ENCODE results near the gene ICE2.

The ICE2 gene

DNA sequence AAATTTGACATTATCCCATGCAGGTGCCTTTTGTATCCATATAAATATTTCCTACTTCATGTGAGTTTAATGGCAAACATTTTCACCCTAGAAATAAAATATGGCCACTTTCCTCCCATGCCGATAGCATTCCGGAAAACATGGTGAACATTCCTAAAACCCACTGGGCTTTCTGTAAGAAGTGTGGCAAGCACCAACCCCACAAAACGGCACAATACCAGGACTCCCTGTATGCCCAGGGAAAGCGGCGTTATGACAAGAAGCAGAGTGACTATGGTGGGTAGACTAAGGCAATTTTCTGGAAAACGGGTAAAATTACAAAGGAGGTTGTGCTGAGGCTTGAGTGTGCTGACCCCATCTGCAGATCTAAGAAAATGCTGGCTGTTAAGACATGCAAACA, 88.7 kb downstream of the ICE2 start:
- no peak for DNase-seq (ENCODE audit: low read depth in 2 of 2)

DNA sequence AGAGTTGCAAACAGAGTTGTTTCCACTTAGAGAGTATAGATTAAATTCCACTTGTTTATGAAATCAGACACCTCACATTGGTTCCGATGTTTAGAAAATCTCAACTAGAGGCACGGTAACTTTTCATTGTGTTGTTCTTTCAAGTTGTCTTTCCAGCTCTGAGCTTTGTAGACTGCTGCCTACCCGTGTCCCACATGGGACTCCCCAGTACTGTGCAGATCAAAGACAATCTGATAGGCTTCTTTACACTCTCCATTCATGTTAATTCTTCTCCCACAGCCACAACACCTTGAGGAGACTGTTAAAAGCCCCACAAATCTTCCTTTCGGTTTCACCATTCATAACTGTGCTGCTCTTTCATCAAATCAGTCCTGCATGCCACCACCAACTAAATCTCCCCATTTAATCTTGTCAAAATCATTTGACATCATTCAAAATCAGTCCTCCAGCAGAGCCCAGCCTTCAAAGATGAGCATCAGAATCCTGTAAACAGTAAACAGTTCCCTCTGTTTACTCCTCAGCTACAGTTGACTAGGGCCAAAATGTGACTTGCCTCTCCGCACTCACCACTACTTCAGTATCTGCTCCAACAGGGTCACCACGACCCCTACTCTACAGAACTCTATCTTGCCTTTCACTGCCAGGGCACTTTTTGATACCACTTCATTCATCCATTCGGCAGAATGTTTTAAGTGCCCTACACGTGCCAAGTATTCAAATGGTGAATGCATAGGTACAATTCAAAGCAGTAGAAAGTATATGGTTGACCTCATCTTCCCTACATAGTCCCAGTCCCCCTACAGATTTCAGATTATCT, 89.5 kb downstream of the ICE2 start:
- DNase-seq (ENCODE audit: low read depth in 2 of 2): no peak

GRCh38 chr15:60387321-60387720, 91.6 kb downstream of the ICE2 start:
- no peak for DNase-seq (ENCODE audit: low read depth in 2 of 2)

GRCh38 chr15:60386615-60387014, 92.3 kb downstream of the ICE2 start:
- no peak for DNase-seq (ENCODE audit: low read depth in 2 of 2)

GRCh38 chr15:60385620-60386552, 93.1 kb downstream of the ICE2 start:
- DNase-seq (ENCODE audit: low read depth in 2 of 2): no peak

DNA sequence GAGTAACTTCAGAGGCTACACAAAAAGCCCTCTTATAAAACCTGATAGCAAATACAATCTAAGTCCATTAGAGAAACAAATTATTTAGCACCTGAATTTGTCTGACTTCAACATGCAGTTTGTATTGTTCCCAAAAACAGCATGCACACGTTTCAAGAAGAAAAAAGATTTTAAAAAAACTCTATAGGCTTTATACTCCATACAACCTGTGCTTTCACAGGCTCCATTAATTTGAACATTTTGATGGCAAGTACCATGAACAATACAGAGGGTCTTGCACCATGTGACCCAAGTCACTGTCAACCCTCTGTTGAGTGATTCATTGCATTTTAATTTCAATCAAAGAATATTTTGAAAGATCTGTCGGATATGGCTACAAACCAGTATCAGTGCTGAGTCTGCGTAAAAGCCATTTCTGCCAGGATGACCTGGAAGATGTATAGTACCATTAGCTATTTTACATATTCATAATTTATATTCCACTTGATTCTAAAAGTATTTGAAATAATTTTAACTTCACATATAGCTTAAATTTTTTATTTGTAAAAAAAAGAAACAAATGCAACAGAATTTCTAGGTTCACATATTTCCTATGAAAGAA, 94.3 kb downstream of the ICE2 start:
- no peak for DNase-seq (ENCODE audit: low read depth in 2 of 2)

DNA sequence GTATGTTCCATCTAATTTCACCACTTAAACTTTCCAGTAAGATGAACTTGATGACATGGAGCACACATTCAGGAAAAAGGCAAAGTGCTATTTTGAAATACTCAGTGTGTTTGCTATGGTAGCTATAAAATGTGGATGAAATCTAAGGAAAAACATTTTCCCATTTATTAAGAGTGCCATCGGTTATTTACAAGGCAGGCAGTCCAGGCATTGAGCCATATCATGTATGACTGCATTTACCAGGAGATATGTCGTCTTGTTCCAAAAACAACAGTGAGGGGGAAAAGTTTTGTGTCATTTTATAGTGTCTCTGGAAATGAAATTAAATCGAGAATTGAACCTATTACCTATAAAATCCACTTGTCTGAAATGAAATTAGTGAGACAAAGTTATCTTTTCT, 94.9 kb downstream of the ICE2 start:
- no peak for DNase-seq (ENCODE audit: low read depth in 2 of 2)

GRCh38 chr15:60382773-60383674, 95.9 kb downstream of the ICE2 start:
- no peak for DNase-seq (ENCODE audit: low read depth in 2 of 2)

GRCh38 chr15:60381148-60381788, 97.7 kb downstream of the ICE2 start:
- no peak for DNase-seq (ENCODE audit: low read depth in 2 of 2)

DNA sequence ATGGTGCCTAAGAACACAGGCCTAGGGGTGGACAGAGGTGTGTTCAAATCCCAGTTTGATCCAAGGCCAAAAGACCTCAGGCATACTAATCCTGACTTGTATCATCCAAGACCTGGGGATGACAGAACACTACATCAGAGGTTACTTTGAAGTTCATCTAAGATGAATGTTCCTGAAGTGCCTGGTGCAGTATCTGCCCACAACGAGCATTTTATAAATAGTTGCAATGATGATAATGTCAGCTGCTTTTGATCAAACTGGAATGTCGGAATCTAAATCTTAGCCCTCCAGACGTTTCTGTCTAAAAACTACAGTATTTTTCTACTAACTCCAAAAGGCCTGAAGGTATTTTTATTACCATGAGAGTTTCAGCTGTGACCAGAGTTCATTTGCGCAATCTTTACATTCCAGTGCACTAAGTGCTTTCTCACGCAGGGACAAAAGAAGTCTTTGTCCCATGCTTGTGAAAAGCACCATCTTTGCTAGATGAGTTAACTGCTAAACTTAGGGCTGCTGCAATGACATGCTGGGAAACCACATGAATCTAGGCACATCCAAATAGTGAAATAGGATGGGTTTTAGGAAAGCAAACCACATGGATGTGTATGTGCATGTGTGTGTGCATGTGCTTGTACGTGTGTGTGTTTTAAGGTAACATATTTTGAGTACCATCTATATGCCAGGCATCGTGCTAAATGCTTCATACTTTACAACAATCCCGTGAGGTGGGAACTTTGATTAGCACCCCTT, 99.2 kb downstream of the ICE2 start:
- DNase-seq (ENCODE audit: low read depth in 2 of 2): no peak

DNA sequence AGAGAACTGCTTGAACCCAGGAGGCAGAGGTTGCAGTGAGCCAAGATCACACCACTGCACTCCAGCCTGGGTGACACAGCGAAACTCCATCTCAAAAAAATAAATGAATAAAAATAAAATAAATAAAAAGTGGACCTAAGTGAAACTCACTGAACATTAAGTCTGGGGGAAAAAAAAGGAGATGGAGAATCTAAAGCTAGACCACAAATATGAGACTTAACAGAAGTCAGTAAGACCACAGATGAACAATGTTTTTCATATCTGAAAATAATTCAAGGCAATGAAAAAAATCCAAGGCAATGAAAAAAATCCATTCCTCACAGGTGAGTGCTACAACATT, 99.8 kb downstream of the ICE2 start:
- DNase-seq (ENCODE audit: low read depth in 2 of 2): no peak

GRCh38 chr15:60376677-60377095, 102.3 kb downstream of the ICE2 start:
- DNase-seq (ENCODE audit: low read depth in 2 of 2): no peak

DNA sequence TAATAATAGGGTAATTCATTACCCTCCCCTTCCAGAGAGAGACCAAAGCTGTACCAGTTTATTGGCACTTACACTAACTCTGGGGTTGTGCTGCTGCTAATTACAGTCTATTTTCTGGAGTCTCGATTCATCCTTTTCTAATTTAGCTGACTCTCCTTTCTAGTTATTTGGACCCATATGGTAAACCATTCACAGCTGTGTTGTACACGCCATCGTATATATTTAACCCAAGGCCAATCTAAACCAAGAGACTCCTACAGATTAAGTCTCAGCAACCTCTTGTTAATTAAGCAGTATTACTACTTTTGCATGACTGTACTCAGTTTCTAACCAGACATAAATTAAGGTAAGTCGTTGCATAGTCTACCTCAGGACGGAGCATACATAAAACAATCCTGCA, 103.6 kb downstream of the ICE2 start:
- DNase-seq (ENCODE audit: low read depth in 2 of 2): no peak

- DNase-seq (ENCODE audit: low read depth in 2 of 2): no peak
Observed at GRCh38 chr15:60374628-60375081, 104.3 kb downstream of the ICE2 start.

DNA sequence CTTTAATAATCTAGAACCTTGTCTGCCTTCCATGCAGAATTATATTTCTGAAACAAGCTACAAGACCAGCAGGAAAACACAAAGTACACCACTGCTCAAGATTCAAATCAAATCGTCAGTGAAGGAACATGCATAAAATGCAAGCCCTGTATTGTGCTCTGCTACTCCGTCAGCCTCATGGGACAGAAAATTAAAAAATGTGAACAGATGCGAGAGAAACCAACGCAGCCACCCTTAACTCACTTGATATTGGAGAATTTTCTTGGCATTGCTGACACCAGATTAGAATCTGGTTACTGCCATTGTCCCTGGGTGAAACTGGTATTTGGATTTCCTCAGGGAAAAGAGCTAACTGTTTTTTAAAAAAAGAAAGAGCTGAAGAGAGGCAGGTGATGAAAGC, 104.7 kb downstream of the ICE2 start:
- DNase-seq (ENCODE audit: low read depth in 2 of 2): no peak

DNA sequence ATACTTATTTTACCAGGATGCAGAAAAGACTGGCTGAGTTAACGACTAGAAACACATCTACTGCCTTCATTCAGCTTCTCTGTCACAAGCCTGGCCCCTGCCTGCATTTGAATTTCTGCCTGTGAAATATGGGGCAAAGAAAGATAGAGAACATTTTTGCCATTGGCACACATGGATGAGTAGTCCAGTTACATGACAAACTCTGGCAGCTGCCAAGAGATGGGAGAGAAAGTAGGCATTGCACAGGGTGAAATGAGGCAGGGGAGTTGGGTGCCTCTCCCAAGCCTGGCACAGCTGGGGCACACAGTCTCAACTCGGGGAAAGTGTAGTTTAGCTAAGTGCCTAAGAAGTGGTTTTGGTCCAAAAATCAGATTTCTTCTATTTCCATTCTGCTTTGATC, 105.2 kb downstream of the ICE2 start:
- DNase-seq (ENCODE audit: low read depth in 2 of 2): no peak

DNA sequence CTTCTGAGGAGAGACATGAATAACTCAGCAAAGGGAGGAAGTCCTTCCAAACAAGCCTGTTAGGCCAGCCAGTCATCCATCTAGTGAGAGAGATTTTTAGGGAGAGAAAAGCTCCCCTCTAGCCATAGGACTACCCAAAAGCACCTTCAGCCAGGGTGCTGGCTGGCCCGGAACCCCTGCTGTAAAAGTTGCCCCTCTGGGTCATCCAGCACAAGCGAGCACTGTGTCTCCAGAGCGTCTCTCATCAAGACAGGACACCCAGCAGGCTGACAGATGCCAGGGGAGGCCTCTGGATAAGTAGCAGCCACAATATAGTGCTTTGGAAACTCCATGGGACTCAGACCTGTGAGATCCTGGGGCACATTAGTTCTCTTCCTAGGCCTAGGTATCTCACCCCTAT, 105.6 kb downstream of the ICE2 start:
- no peak for DNase-seq (ENCODE audit: low read depth in 2 of 2)

DNA sequence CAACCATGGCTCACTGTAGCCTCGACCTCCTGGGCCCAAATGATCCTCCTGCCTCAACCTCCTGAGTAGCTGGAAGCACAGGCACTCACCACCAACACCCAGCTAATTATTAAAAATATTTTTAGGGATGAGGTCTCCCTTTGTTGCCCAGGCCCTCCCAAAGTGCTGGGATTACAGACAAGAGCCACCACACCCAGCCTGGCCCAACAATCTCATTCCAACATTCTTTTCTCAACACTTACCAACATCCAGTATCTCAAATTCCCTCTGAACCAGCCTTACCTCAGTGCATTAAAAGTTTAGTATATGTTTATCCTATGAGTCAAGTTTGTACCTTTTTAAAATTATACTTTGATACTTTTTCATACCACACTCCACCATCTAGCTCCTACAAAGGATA, 106.2 kb downstream of the ICE2 start:
- DNase-seq (ENCODE audit: low read depth in 2 of 2): no peak

DNA sequence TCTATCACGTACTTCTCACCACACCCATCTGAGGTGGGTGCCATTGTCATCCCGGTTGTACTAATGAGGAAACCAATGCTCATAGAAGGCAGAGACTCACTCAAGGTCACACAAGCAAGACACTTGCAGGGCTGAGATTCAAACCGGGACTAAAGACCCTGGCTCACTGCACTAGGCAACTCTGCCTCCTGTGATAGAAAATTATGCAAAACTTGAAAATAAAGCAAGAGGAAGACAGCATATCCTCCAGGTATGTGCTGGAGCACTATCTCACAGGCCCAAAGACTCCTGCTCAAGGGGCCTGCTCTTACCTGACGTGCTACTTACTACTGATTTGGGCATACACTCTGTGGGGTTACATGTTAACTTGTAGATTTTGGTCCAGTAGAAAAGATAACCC, 106.7 kb downstream of the ICE2 start:
- DNase-seq (ENCODE audit: low read depth in 2 of 2): no peak

Data from stimulated activated CD4-positive, alpha-beta T cell treated with anti-CD3 and anti-CD28 coated beads, Interleukin-1b, Interleukin-23, amount 100 ng/mL, for 4 hours (primary cell).